Sigmoid colon (tissue), 4 donors: ENCODE results near the gene ABCC4.

Source experiments
- CTCF ChIP-seq, 4 experiments: fragments of 450-650 bp in 3 of 4; fragments of 200-600 bp in 1 of 4; IDR thresholded peaks; one replicate each; pipeline ENCODE4 v1.5.1; 2016 to 2019; ENCODE audit warnings: antibody characterized with exemption in 4 of 4, mild to moderate bottlenecking in 3 of 4, moderate library complexity in 2 of 4
- EP300 ChIP-seq, 4 donors: sonication (generic); formaldehyde crosslinking; IDR thresholded peaks; one replicate each; pipeline ENCODE4 v1.6.1; 2017; ENCODE audit warnings: antibody characterized with exemption in 4 of 4
- POLR2A ChIP-seq, 2 donors: fragments of 450-650 bp; IDR thresholded peaks; one replicate each; pipeline ENCODE4 v1.6.1; 2016; ENCODE audit warnings: antibody characterized with exemption in 2 of 2, mild to moderate bottlenecking in 2 of 2, moderate library complexity in 2 of 2
- POLR2AphosphoS5 ChIP-seq, 4 donors: sonication (generic); formaldehyde crosslinking; IDR thresholded peaks; one replicate each; pipeline ENCODE4 v1.6.1; 2017; ENCODE audit warnings: antibody characterized with exemption in 4 of 4

- TF ChIP-seq POLR2AphosphoS5 (IDR thresholded peaks at IDR 0.05) (no peak), POLR2A (IDR thresholded peaks at IDR 0.05) (no peak), CTCF (IDR thresholded peaks at IDR 0.05) (no peak), EP300 (IDR thresholded peaks at IDR 0.05) (no peak)
Observed at GRCh38 chr13:95256091-95256490, 45.2 kb downstream of the ABCC4 start.
